ENCODE measurements around the gene HHATL. TPM values are rescaled to one million over a fixed set of nuclear protein-coding genes. Genes with fewer than 3 reads are reported as not detected.

The HHATL gene
- total and polyA plus RNA-seq, 10 of the 15 experiments (the other 5 are each of a cell fraction or from before 2014, with no cell fraction given), result not detected

- POLR2A ChIA-PET, result no interaction called here
- ATAC-seq (no peak), FAIRE-seq (no peak), DNase-seq (ENCODE audit: low read depth, low spot score) (no peak)
- Histone ChIP-seq H3K79me2 (ENCODE audit: control insufficient read depth, insufficient read depth, low read length) (no peaks in the 10 kb centered on the region), H3K36me3 (ENCODE audit: control insufficient read depth in 2 of 2, insufficient read depth in 2 of 2, low read length in 1 of 2) (no peaks in the 10 kb centered on the region), H3K27ac (ENCODE audit: control insufficient read depth, insufficient read depth) (no peak overlapping the region), H3K4me3 (no peak overlapping the region), H3K4me2 (ENCODE audit: control insufficient read depth, insufficient read depth) (no peak overlapping the region), H3K27me3 (replicated peaks in 1 of 2; ENCODE audit: control insufficient read depth in 2 of 2, insufficient read depth in 2 of 2, low read length in 1 of 2) (no peaks in the 10 kb centered on the region; a peak in 1 of 4 replicates), H3K4me1 (ENCODE audit: control insufficient read depth, insufficient read depth, low read length) (no peaks in the 10 kb centered on the region), H4K20me1 (ENCODE audit: control insufficient read depth, insufficient read depth) (no peaks in the 10 kb centered on the region), H3K9me3 (replicated peaks; ENCODE audit: control insufficient read depth, insufficient read depth, low read length) (no peaks in the 10 kb centered on the region), H3K9ac (ENCODE audit: control insufficient read depth, insufficient read depth, low read length) (no peak overlapping the region), H2AFZ (ENCODE audit: control insufficient read depth, low read depth, low read length) (no peak overlapping the region)
- CTCF ChIA-PET, result interaction anchor here (1.1 to 1.2 kb wide), 2 partner anchors 10 to 133 kb away, joined by 3 to 4 read pairs; no protein-coding TSS in a partner anchor
- RAD21 ChIA-PET (ENCODE audit: unreplicated experiment), result no interaction called here
- in situ Hi-C loops (cut with MboI) (no loop called here), intact Hi-C loops (cut with micrococcal nuclease; ENCODE audit: unreplicated experiment) (no loop called here)
- TF ChIP-seq FOXK2 (IDR thresholded peaks at IDR 0.05) (no peak), WRNIP1 (IDR thresholded peaks at IDR 0.05; ENCODE audit: borderline replicate concordance, low read depth, low read length) (no peak), PAX5 (IDR thresholded peaks at IDR 0.05; ENCODE audit: borderline replicate concordance, low read depth, low read length) (no peak), RB1 (IDR thresholded peaks at IDR 0.05; ENCODE audit: borderline replicate concordance) (no peak), ZBTB33 (IDR thresholded peaks at IDR 0.05) (no peak), CEBPZ (IDR thresholded peaks at IDR 0.05; ENCODE audit: low read depth, low read length) (no peak)
- 53% methylated on average over 8 of the region's 8 CpGs for WGBS (ENCODE audit: insufficient coverage, insufficient replicate concordance, low lambda C conversion rate, missing lambda C conversion rate)
- SMC1A ChIA-PET (ENCODE audit: uncharacterized antibody, unreplicated experiment), result no interaction called here
- no TSS peak for BruUV-seq (replicated peaks)
These were observed 32.4 kb upstream of the HHATL start for GRCh38 chr3:42735019-42735418.
